GM20431 (cell line): ENCODE results near the gene PPP2R2B.

ENCODE experiments used
- in situ Hi-C: fragments of 300-500 bp; cut with MseI, MboI; formaldehyde crosslinking; loops from one replicate; pipeline ENCODE4 v1.15.0; 2020; ENCODE audit warnings: low sequenced_read_pairs; ENCODE audit not compliant: unreplicated experiment

PPP2R2B gene

GRCh38 chr5:146832985-146833732, 45.4 kb downstream of the PPP2R2B start:
- in situ Hi-C loops = no loop called here

- in situ Hi-C loops = no loop called here
Observed at GRCh38 chr5:146828385-146828784, 50.2 kb downstream of the PPP2R2B start.

GRCh38 chr5:146827901-146828300, 50.7 kb downstream of the PPP2R2B start:
- in situ Hi-C loops = no loop called here

- in situ Hi-C loops = no loop called here
Observed at GRCh38 chr5:146825033-146825432, 53.5 kb downstream of the PPP2R2B start.

- in situ Hi-C loops = no loop called here
Observed at GRCh38 chr5:146821732-146822131, 56.8 kb downstream of the PPP2R2B start.

GRCh38 chr5:146820987-146821386, 57.6 kb downstream of the PPP2R2B start:
- in situ Hi-C loops = no loop called here

- in situ Hi-C loops = no loop called here
Observed at GRCh38 chr5:146818822-146819221, 59.7 kb downstream of the PPP2R2B start.

GRCh38 chr5:146817973-146818372, 60.6 kb downstream of the PPP2R2B start:
- in situ Hi-C loops = no loop called here

- in situ Hi-C loops = no loop called here
Observed at GRCh38 chr5:146816775-146817387, 61.7 kb downstream of the PPP2R2B start.

GRCh38 chr5:146815411-146815810, 63.1 kb downstream of the PPP2R2B start:
- in situ Hi-C loops = no loop called here

- in situ Hi-C loops = no loop called here
Observed at GRCh38 chr5:146813346-146814157, 65.0 kb downstream of the PPP2R2B start.

GRCh38 chr5:146805081-146805480, 73.5 kb downstream of the PPP2R2B start:
- in situ Hi-C loops = no loop called here

GRCh38 chr5:146802945-146803522, 75.5 kb downstream of the PPP2R2B start:
- in situ Hi-C loops = no loop called here

GRCh38 chr5:146799671-146800070, 78.9 kb downstream of the PPP2R2B start:
- in situ Hi-C loops = no loop called here

GRCh38 chr5:146799231-146799630, 79.3 kb downstream of the PPP2R2B start:
- in situ Hi-C loops = no loop called here

GRCh38 chr5:146797658-146798057, 80.9 kb downstream of the PPP2R2B start:
- in situ Hi-C loops = no loop called here

GRCh38 chr5:146796911-146797310, 81.6 kb downstream of the PPP2R2B start:
- in situ Hi-C loops = no loop called here

- in situ Hi-C loops = no loop called here
Observed at GRCh38 chr5:146796144-146796543, 82.4 kb downstream of the PPP2R2B start.

- in situ Hi-C loops = no loop called here
Observed at GRCh38 chr5:146794326-146795029, 84.1 kb downstream of the PPP2R2B start.

GRCh38 chr5:146793709-146794108, 84.8 kb downstream of the PPP2R2B start:
- in situ Hi-C loops = no loop called here
